Liver (tissue), 3 donors: Measurements from ENCODE around the gene CFAP221.

Experiments
- ATF3 ChIP-seq: IDR thresholded peaks from 2 replicates; pipeline ENCODE4 v1.6.1; 2016; ENCODE audit warnings: antibody characterized with exemption
- CTCF ChIP-seq: fragments of 150-350 bp; IDR thresholded peaks from 2 replicates; pipeline ENCODE4 v1.5.1; 2017; ENCODE audit warnings: improper control_type of control experiment, low read depth, low read length; ENCODE audit not compliant: missing input control
- EGR1 ChIP-seq, 2 donors: IDR thresholded peaks; 2 replicates each; pipeline ENCODE4 v1.6.1; 2016 to 2018; ENCODE audit warnings: antibody characterized with exemption in 2 of 2, low read depth in 2 of 2
- FOXA2 ChIP-seq: IDR thresholded peaks from 2 replicates; pipeline ENCODE4 v1.6.1; 2016; ENCODE audit warnings: antibody characterized with exemption
- GABPA ChIP-seq, 2 donors: IDR thresholded peaks in 1 of 2; conservative IDR thresholded peaks in 1 of 2; 2 replicates each; pipeline ENCODE4 v1.6.1; 2016; ENCODE audit warnings: antibody characterized with exemption in 2 of 2, mild to moderate bottlenecking in 1 of 2, moderate library complexity in 1 of 2
- HNF4A ChIP-seq, 2 donors: conservative IDR thresholded peaks; 2 replicates each; pipeline ENCODE4 v1.6.1; 2016; ENCODE audit warnings: antibody characterized with exemption in 2 of 2, mild to moderate bottlenecking in 2 of 2
- HNF4G ChIP-seq: IDR thresholded peaks from 2 replicates; pipeline ENCODE4 v1.6.1; 2016; ENCODE audit warnings: antibody characterized with exemption
- JUND ChIP-seq, 2 donors: IDR thresholded peaks; 2 replicates each; pipeline ENCODE4 v1.6.1; 2016; ENCODE audit warnings: antibody characterized with exemption in 2 of 2
- RAD21 ChIP-seq, 2 donors: IDR thresholded peaks; 2 replicates each; pipeline ENCODE4 v1.6.1; 2016; ENCODE audit warnings: antibody characterized with exemption in 2 of 2, mild to moderate bottlenecking in 2 of 2
- SP1 ChIP-seq: IDR thresholded peaks from 2 replicates; pipeline ENCODE4 v1.6.1; 2018; ENCODE audit warnings: antibody characterized with exemption, mild to moderate bottlenecking
- TAF1 ChIP-seq: conservative IDR thresholded peaks from 2 replicates; pipeline ENCODE4 v1.6.1; 2016; ENCODE audit warnings: antibody characterized with exemption, mild to moderate bottlenecking
- YY1 ChIP-seq: IDR thresholded peaks from 2 replicates; pipeline ENCODE4 v1.6.1; 2016; ENCODE audit warnings: antibody characterized with exemption, mild to moderate bottlenecking
- TF ChIP-seq, protein P1 (sequence below): IDR thresholded peaks from 2 replicates; pipeline ENCODE4 v1.6.1; 2016; ENCODE audit warnings: antibody characterized with exemption
- TF ChIP-seq, protein P2 (sequence below): IDR thresholded peaks from 2 replicates; pipeline ENCODE4 v1.6.1; 2016; ENCODE audit warnings: antibody characterized with exemption, mild to moderate bottlenecking
- donor health status: healthy.
- donor health status: healthy.

DNA sequence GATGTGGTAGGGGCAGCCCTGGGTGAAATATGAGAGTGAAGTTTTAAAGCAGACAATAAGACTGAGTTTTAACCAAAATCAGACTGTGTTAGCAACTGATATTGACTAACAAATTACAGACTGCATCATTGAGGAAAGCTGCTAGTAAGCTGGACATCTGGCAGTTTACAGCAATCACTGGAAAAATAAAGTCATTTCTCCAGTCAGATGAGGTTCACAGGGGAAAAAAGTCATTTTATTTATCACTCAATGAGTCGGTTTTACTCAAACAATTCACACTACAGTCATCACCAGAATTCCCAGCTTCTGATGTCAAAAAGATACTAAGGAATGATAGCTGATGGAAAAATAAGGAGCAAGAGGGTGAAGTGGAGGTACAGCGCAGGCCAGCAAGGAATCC lies 124.3 kb downstream of the CFAP221 start:
- TF ChIP-seq, protein P1, sequence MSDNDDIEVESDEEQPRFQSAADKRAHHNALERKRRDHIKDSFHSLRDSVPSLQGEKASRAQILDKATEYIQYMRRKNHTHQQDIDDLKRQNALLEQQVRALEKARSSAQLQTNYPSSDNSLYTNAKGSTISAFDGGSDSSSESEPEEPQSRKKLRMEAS, result no peak
- TF ChIP-seq JUND (IDR thresholded peaks at IDR 0.05) (no peak), CTCF (no peak), TAF1 (no peak), YY1 (no peak), GABPA (IDR thresholded peaks at IDR 0.05 in 1 of 2, conservative IDR thresholded peaks at IDR 0.05 in 1 of 2) (no peak), ATF3 (no peak), RAD21 (IDR thresholded peaks at IDR 0.05) (no peak), HNF4A (conservative IDR thresholded peaks at IDR 0.05) (no peak), EGR1 (IDR thresholded peaks at IDR 0.05; ENCODE audit: low read depth in 2 of 2) (no peak), FOXA2 (no peak), HNF4G (no peak), SP1 (no peak)
- TF ChIP-seq, protein P2, sequence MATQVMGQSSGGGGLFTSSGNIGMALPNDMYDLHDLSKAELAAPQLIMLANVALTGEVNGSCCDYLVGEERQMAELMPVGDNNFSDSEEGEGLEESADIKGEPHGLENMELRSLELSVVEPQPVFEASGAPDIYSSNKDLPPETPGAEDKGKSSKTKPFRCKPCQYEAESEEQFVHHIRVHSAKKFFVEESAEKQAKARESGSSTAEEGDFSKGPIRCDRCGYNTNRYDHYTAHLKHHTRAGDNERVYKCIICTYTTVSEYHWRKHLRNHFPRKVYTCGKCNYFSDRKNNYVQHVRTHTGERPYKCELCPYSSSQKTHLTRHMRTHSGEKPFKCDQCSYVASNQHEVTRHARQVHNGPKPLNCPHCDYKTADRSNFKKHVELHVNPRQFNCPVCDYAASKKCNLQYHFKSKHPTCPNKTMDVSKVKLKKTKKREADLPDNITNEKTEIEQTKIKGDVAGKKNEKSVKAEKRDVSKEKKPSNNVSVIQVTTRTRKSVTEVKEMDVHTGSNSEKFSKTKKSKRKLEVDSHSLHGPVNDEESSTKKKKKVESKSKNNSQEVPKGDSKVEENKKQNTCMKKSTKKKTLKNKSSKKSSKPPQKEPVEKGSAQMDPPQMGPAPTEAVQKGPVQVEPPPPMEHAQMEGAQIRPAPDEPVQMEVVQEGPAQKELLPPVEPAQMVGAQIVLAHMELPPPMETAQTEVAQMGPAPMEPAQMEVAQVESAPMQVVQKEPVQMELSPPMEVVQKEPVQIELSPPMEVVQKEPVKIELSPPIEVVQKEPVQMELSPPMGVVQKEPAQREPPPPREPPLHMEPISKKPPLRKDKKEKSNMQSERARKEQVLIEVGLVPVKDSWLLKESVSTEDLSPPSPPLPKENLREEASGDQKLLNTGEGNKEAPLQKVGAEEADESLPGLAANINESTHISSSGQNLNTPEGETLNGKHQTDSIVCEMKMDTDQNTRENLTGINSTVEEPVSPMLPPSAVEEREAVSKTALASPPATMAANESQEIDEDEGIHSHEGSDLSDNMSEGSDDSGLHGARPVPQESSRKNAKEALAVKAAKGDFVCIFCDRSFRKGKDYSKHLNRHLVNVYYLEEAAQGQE, result no peak
